ENCODE data around the gene ASB6.

- TF ChIP-seq CTCF (IDR thresholded peaks at IDR 0.05) = no peak
- TF ChIP-seq EP300 (IDR thresholded peaks at IDR 0.05) = no peak
These were observed 4.7 kb upstream of the ASB6 start for GRCh38 chr9:129646654-129647053.
